Activated T-cell treated with anti-CD3 and anti-CD28 coated beads, Interleukin-2, amount 50 U/mL, for 72 hours (primary cell): ENCODE results near the gene IQGAP2. TPM values are rescaled to one million over a fixed set of nuclear protein-coding genes. Genes with fewer than 3 reads are reported as not detected.
"Not testable (repeated sequence)": the region's sequence is repeated elsewhere in the genome, so short reads cannot be mapped to it uniquely, and the experiment has no call there.

Source experiments
- ATAC-seq, 2 donors: fragments of 150-1000 bp; cut with Tn5 transposase; replicated peaks in 1 of 2; 2 replicates each; pipeline ENCODE4 v1.10.0; 2021; ENCODE audit warnings: moderate library complexity in 2 of 2, mild to moderate bottlenecking in 1 of 2
- DNase-seq, 2 donors: peaks; one replicate each; pipeline ENCODE4 v3.0.0; 2021 to 2022; ENCODE audit warnings: mixed read lengths in 1 of 2
- H3K27ac Mint-ChIP-seq: one replicate; pipeline ENCODE4 v1.8.0; 2022; ENCODE audit warnings: mild to moderate bottlenecking, moderate library complexity, mixed read lengths
- H3K27me3 Mint-ChIP-seq: one replicate; pipeline ENCODE4 v1.8.0; 2022; ENCODE audit warnings: low read depth, mixed read lengths
- H3K36me3 Mint-ChIP-seq, 2 donors: one replicate each; pipeline ENCODE4 v1.8.0; 2022; ENCODE audit warnings: mixed read lengths in 2 of 2, mild to moderate bottlenecking in 1 of 2; ENCODE audit not compliant: insufficient read depth in 2 of 2
- H3K4me1 Mint-ChIP-seq: one replicate; pipeline ENCODE4 v1.8.0; 2022; ENCODE audit warnings: low read depth, mixed read lengths
- H3K4me3 Mint-ChIP-seq, 2 donors: one replicate each; pipeline ENCODE4 v1.8.0; 2022; ENCODE audit warnings: mild to moderate bottlenecking in 2 of 2, mixed read lengths in 2 of 2, moderate library complexity in 2 of 2
- H3K9me3 Mint-ChIP-seq, 2 donors: one replicate each; pipeline ENCODE4 v1.8.0; 2022; ENCODE audit warnings: mixed read lengths in 2 of 2
- total RNA-seq, 2 donors: library from RNA; stranded (reverse); gene quantifications; one replicate each; pipeline ENCODE4 v1.2.3, GENCODE V29; 2022

Gene IQGAP2
- total RNA-seq, 2 donors from 2014 or later, result 78.0 to 108 TPM

DNA sequence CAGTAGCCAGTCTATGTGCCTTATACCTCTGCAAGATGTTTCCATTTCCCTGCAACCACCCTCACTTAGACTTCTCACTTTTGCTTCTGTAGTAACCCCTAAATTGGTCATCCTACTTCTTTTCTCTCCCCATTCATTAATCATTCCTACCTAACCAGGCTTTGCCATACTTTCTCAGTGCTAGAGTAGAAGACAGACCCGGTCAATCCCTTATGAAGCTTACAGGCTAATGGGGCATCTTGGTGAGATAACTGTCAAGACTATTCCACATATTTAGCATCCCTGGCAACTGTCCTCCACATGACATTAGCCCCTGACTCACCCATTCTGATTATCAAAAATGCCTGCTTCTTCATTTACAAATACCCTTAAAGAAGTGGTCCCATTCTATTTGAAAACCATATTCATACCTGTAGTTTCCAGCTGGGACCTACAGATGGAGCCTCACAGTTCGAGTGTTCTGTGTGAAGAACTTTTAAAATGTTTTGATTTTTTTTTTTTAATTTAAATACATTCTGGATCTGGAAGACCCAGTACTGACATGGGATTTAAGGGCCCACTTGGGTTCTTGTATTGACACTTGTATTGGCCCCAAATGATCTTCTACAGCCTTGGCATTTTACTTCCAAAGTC, 199.1 kb downstream of the IQGAP2 start:
- H3K4me3 Mint-ChIP-seq, result no peak overlapping the region

DNA sequence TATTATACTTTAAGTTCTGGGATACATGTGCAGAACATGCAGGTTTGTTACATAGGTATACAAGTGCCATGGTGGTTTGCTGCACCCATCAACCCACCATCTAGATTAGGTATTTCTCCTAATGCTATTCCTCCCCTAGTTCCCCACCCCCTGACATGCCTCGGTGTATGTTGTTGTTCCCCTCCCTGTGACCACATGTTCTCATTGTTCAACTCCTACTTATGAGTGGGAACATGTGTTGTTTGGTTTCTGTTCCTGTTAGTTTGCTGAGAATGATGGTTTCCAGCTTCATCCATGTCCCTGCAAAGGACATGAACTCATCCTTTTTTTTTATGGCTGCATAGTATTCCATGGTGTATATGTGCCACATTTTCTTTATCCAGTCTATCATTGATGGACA, 200.9 kb downstream of the IQGAP2 start:
- not testable (repeated sequence) for H3K4me3 Mint-ChIP-seq, H3K27me3 Mint-ChIP-seq, H3K27ac Mint-ChIP-seq, H3K4me1 Mint-ChIP-seq, H3K9me3 Mint-ChIP-seq, H3K36me3 Mint-ChIP-seq, DNase-seq, ATAC-seq

More for the DNA sequence above, 199.1 kb downstream of the IQGAP2 start:
- H3K27me3 Mint-ChIP-seq, result no peaks in the 10 kb centered on the region
- H3K9me3 Mint-ChIP-seq, result no peaks in the 10 kb centered on the region
- no peaks in the 10 kb centered on the region for H3K4me1 Mint-ChIP-seq
- H3K36me3 Mint-ChIP-seq, result peaks cover 6 to 8% of the 10 kb centered on the region in 2 donors
- DNase-seq (no peak), ATAC-seq (no peak)
- peak overlapping the region; percentile 11 for H3K27ac Mint-ChIP-seq

DNA sequence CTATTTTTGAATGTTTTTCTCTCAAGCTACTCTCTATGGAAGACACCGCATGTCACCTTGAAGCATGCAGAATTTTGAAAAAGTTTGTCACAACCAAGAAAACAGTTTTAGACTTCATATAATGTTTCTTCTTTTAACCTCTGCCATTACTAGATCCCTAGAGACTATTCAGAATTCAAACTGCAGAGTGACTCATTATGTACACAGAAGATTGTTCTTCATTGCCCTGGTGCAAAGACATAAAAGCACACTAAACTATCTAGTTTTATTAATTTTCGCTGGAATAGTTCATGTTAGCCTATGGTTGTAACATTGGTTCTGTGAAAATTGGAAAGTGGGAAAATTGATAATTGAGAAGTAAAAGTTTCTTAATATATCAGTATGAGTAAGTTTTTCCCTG, 201.8 kb downstream of the IQGAP2 start:
- Mint-ChIP-seq H3K4me1 (peaks cover 4% of the 10 kb centered on the region), H3K36me3 (peaks cover 6 to 8% of the 10 kb centered on the region in 2 donors), H3K9me3 (no peaks in the 10 kb centered on the region), H3K27ac (no peak overlapping the region), H3K4me3 (no peak overlapping the region), H3K27me3 (no peaks in the 10 kb centered on the region)
- DNase-seq (no peak), ATAC-seq (no peak)

DNA sequence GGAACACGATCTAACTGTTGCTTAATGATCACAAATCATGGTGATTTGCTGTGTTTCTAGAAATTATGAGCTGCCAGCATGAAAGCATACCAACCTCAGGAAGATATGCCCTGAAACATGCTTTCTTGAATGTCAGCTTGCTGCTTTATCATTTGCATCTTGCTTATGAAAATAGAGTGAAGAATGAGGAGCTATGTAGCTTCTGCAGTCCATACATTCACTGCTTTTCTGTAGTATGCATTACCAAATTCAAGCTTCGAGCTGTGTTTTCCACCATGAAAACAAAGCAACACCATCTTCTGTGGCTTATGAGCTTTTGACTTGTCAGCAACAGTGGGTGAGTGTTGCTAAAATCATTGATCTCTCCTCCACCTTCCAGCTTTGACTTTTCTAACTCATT, 203.6 kb downstream of the IQGAP2 start:
- Mint-ChIP-seq H3K27ac (no peak overlapping the region), H3K27me3 (no peaks in the 10 kb centered on the region), H3K4me1 (peaks cover 4% of the 10 kb centered on the region), H3K4me3 (peak overlapping the region in 1 of 2 donors; percentile 66), H3K9me3 (no peaks in the 10 kb centered on the region), H3K36me3 (peaks cover 9 to 11% of the 10 kb centered on the region in 2 donors)
- DNase-seq (no peak), ATAC-seq (peak in 1 of 2 donors; percentile 27)

DNA sequence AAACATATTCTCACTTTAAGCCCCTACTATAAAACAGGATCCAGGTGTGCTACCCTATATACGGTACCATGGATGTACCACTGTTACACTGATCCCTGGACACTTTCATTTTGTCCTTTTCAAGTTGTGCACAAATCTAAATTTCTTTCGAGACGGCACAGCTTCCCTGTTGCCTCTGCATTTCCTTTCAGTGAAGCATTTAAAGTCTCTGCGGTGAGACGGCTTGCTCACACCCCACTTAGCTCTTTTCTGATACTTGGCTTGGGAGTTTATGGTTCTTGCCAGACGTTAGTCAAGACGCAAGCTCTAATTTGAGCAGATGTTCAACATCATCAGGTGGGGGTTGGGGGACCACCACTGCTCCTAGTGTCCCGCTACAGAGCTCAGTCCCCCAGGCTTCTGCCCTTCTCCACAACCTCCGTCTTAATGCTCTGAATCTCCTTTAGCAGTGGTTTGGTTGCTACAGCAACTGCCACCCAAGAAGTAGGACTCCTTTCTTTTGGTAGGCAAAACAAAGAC, 204.3 kb downstream of the IQGAP2 start:
- H3K4me3 Mint-ChIP-seq, result peak overlapping the region; percentile 54 to 66
- peaks cover 4% of the 10 kb centered on the region for H3K4me1 Mint-ChIP-seq
- peak overlapping the region; percentile 20 for H3K27ac Mint-ChIP-seq
- peaks cover 5 to 9% of the 10 kb centered on the region in 2 donors for H3K36me3 Mint-ChIP-seq
- H3K27me3 Mint-ChIP-seq, result no peaks in the 10 kb centered on the region
- peak in 1 of 2 donors; percentile 44 for ATAC-seq
- H3K9me3 Mint-ChIP-seq, result no peaks in the 10 kb centered on the region
- DNase-seq, result no peak

DNA sequence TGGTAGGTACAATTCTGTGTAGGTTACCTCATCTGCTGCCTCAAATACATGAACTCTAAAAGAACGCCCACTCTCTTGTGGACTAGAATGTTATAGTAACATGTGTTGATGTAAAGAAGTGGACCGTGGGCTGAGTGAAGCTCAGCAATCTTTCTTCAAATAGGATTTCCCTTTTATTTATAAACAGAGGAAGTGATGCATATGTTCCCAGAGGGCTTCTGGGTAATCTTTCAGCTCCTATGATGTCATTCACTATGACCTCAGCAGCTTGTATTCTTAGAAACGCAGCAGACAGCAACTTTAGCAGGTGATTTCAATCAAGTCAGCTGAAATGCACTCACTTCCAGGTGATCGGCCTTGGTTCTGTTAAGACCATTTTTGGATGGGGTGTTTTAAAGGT, 205.7 kb downstream of the IQGAP2 start:
- Mint-ChIP-seq H3K36me3 (peaks cover 5 to 9% of the 10 kb centered on the region in 2 donors), H3K4me3 (peak overlapping the region in 1 of 2 donors; percentile 12), H3K27me3 (no peaks in the 10 kb centered on the region), H3K27ac (peak overlapping the region; percentile 84), H3K4me1 (peaks cover 4% of the 10 kb centered on the region), H3K9me3 (no peaks in the 10 kb centered on the region)
- peak; percentile 27 to 74 for ATAC-seq
- DNase-seq, result no peak

DNA sequence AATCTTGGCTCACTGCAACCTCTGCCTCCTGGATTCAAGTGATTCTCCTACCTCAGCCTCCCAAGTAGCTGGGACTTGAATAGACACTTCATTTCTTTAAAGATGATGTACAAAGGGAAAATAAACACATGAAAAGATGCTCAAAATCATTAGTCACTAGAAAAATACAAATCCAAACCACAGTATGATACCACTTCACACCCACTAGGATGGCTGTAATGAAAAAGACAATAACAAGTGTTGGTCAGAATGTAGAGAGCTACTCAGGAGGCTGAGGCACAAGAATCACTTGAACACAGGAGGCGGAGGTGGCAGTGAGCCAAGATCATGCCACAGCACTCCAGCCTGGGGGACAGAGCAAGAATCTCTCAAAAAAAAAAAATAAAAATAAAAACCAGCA, 207.1 kb downstream of the IQGAP2 start:
- H3K27me3 Mint-ChIP-seq, result no peaks in the 10 kb centered on the region
- peaks cover 4% of the 10 kb centered on the region for H3K4me1 Mint-ChIP-seq
- no peak overlapping the region for H3K4me3 Mint-ChIP-seq
- ATAC-seq, result peak in 1 of 2 donors; percentile 19
- peaks cover 3 to 6% of the 10 kb centered on the region in 2 donors for H3K36me3 Mint-ChIP-seq
- no peak for DNase-seq
- no peaks in the 10 kb centered on the region for H3K9me3 Mint-ChIP-seq
- H3K27ac Mint-ChIP-seq, result peak overlapping the region; percentile 28

DNA sequence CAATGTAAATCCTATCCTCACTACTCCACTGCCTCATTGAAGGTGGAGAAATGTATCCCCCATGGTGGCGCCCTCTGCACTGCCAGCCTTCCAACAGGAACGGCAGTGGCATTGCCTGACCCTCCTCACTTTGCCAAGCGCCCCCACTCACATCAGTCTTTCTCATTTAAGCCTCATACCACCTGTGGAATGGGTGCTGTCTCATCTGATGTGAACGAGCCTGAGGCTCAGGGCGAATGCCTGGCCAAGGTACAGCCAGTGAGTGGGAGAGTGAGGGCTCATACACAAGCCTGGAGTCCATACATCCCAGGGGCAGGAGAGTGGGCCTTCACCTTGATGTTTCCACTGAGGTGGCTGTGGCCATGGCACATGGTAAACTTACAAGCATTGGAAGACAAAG, 209.9 kb downstream of the IQGAP2 start:
- no peak overlapping the region for H3K4me3 Mint-ChIP-seq
- H3K27ac Mint-ChIP-seq, result no peak overlapping the region
- no peaks in the 10 kb centered on the region for H3K9me3 Mint-ChIP-seq
- no peak for ATAC-seq
- H3K4me1 Mint-ChIP-seq, result peaks cover 4% of the 10 kb centered on the region
- H3K36me3 Mint-ChIP-seq, result peaks cover 6 to 7% of the 10 kb centered on the region in 2 donors
- no peaks in the 10 kb centered on the region for H3K27me3 Mint-ChIP-seq
- DNase-seq, result no peak

DNA sequence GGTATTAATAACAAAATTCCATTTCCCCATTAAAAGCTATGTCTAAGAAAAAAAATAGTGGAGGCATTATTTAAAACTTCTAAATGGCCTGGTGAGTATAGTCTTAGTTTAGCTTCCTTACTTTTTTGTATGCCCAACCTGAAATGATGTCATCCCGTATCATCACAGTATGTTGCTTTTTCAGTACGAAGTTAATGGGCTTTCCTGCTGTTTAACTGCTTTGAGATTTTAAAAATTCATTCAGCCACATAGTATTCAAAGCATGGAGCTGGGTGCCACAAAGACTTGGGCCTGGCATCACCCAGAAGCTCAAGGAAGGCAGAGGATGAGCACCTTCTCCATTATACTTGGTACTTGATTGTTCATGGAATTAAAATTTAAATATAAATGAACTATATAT, 212.7 kb downstream of the IQGAP2 start:
- Mint-ChIP-seq H3K9me3 (no peaks in the 10 kb centered on the region), H3K4me1 (no peaks in the 10 kb centered on the region)
- no peak for ATAC-seq

DNA sequence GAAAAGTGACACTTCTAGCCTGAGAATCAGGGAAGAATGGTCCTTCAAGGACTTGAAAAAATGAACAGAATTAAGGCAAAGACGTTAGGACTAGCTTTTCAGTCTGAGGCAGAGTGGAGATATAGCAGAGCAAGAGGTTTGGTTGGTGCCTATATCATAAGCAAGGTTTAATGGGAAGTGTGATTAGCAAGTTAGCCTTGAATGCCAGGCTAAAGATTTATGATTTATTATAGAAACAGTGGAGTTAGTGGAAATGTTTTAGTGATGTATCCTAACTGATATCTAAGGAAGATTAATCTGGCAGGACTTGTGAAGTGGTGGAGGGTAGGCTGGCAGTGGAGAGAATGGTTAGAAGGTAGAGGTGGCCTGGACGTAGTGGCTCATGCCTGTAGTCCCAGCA, 213.1 kb downstream of the IQGAP2 start:
- Mint-ChIP-seq H3K4me3 (no peak overlapping the region), H3K36me3 (peaks cover 6 to 7% of the 10 kb centered on the region in 2 donors), H3K4me1 (no peaks in the 10 kb centered on the region), H3K27me3 (no peaks in the 10 kb centered on the region), H3K9me3 (no peaks in the 10 kb centered on the region), H3K27ac (no peak overlapping the region)
- ATAC-seq (no peak), DNase-seq (no peak)

More for the DNA sequence above, 212.7 kb downstream of the IQGAP2 start:
- H3K36me3 Mint-ChIP-seq, result peaks cover 6 to 7% of the 10 kb centered on the region in 2 donors
- H3K27ac Mint-ChIP-seq, result peak overlapping the region; percentile 14
- no peaks in the 10 kb centered on the region for H3K27me3 Mint-ChIP-seq
- H3K4me3 Mint-ChIP-seq, result no peak overlapping the region
- no peak for DNase-seq

DNA sequence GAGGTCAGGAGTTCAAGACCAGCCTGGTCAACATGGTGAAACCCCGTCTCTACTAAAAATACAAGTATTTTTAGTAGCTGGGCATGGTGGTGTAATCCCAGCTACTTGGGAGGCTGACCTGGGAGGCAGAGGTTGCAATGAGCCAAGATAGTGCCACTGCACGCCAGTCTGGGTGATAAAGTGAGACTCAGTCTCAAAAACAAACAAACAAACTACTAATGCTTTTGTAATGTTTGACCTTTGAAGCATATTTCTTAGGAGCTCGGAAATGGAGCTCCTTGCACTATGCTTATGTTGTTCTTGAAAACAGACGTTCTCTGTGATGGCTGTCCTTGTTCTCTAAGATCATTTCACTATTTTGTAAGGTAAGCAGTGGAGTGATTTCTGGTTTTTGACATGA, 214.1 kb downstream of the IQGAP2 start:
- Mint-ChIP-seq H3K36me3 (peaks cover 4% of the 10 kb centered on the region in 2 donors), H3K27ac (no peak overlapping the region), H3K27me3 (no peaks in the 10 kb centered on the region)

DNA sequence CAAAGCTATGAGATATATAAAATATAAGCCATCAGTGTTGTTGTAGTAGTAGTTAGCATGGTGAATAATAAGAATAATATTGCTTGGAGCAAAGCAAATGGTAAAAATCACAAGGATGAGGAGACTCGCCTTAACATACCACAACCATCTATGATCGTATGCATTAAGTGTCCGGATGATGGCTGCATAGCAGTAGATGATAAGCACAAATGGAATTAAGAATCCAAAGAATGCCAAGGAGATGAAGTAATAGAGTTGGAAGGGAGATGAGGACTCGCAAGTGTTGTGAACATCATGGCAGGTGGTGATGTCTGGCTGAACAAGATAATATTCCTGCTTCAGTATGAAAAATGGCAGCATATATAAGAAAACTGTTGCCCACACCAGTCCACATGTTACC, 214.6 kb downstream of the IQGAP2 start:
- H3K27me3 Mint-ChIP-seq, result no peaks in the 10 kb centered on the region
- peaks cover 6% of the 10 kb centered on the region for H3K4me1 Mint-ChIP-seq
- H3K36me3 Mint-ChIP-seq, result peaks cover 4% of the 10 kb centered on the region in 2 donors
- no peak overlapping the region for H3K4me3 Mint-ChIP-seq
- H3K27ac Mint-ChIP-seq, result no peak overlapping the region
- H3K9me3 Mint-ChIP-seq, result no peaks in the 10 kb centered on the region
- ATAC-seq, result no peak
- DNase-seq, result no peak

More for the DNA sequence above, 214.1 kb downstream of the IQGAP2 start:
- no peaks in the 10 kb centered on the region for H3K9me3 Mint-ChIP-seq
- no peak overlapping the region for H3K4me3 Mint-ChIP-seq
- DNase-seq (no peak), ATAC-seq (no peak)
- peaks cover 5% of the 10 kb centered on the region for H3K4me1 Mint-ChIP-seq

DNA sequence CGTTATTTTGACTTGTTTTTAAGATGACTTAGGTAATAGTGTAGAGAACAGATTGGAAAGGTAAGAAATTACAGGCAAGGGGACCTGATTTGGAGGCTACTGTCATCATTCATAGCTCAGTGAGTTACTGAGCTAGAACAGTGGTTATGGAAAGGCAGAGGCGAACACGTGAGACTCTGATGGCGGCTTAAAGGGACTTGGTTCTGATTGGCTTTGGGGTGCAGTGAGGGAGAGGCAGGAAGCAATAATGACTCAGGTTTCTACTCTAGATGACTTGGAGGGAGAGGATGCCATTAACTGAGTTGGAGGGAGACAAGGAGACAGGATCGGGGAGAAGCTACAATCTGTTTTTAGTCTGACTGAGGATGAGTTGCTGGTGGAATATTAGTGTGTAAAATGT, 217.1 kb downstream of the IQGAP2 start:
- ATAC-seq (no peak), DNase-seq (no peak)
- H3K27ac Mint-ChIP-seq, result no peak overlapping the region
- peaks cover 4% of the 10 kb centered on the region in 2 donors for H3K36me3 Mint-ChIP-seq
- no peak overlapping the region for H3K4me3 Mint-ChIP-seq
- H3K27me3 Mint-ChIP-seq, result no peaks in the 10 kb centered on the region
- H3K9me3 Mint-ChIP-seq, result no peaks in the 10 kb centered on the region
- H3K4me1 Mint-ChIP-seq, result peaks cover 6% of the 10 kb centered on the region

DNA sequence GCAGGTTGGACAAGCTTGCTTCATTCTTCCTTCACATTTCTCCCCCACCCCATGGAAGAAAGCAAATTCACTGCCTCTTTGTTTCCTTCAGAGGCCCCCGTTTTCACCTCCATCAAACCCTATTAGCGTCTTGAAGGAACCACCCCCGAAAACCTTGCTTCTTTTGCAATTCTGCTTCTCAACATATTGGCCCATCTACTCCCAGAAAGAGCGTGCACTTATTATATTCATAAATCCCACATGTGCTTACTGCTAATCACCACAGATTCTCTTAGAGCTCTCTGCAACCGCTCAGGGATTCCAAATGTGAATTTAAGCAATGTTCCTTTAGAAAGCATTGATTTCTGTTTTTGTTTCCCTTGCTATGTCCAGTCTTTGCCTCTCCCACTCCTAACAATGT, 219.0 kb downstream of the IQGAP2 start:
- peaks cover 4% of the 10 kb centered on the region in 2 donors for H3K36me3 Mint-ChIP-seq

More for the DNA sequence above, 219.0 kb downstream of the IQGAP2 start:
- no peak overlapping the region for H3K4me3 Mint-ChIP-seq
- H3K27me3 Mint-ChIP-seq, result no peaks in the 10 kb centered on the region
- peak overlapping the region; percentile 43 for H3K27ac Mint-ChIP-seq
- peaks cover 15% of the 10 kb centered on the region for H3K4me1 Mint-ChIP-seq
- DNase-seq (no peak), ATAC-seq (no peak)
- no peaks in the 10 kb centered on the region for H3K9me3 Mint-ChIP-seq
